H1 (cell line): ENCODE results near the gene KRT78. TPM values are rescaled to one million over a fixed set of nuclear protein-coding genes. Genes with fewer than 3 reads are reported as not detected.

Experiments used
- ASH2L ChIP-seq: fragments of 200-600, 300-600 bp; sonication (generic); IDR thresholded peaks from one replicate; pipeline ENCODE4 v1.7.1; 2017; ENCODE audit warnings: low read length
- CHD1 ChIP-seq: IDR thresholded peaks from 2 replicates; pipeline ENCODE4 v1.6.1; 2012; ENCODE audit warnings: low read depth, low read length, improper control_type of control experiment
- CHD7 ChIP-seq: fragments of 300-600 bp; sonication (generic); IDR thresholded peaks from 2 replicates; pipeline ENCODE4 v1.7.1; 2012; ENCODE audit warnings: low read length, moderate library complexity, mild to moderate bottlenecking, inconsistent platforms; ENCODE audit not compliant: insufficient replicate concordance
- CREB1 ChIP-seq: IDR thresholded peaks from 2 replicates; pipeline ENCODE4 v1.6.1; 2012; ENCODE audit warnings: inconsistent platforms
- CTBP2 ChIP-seq: IDR thresholded peaks from 2 replicates; pipeline ENCODE4 v1.7.0; 2011; ENCODE audit warnings: borderline replicate concordance, mild to moderate bottlenecking, moderate library complexity, mixed read lengths, low read length; ENCODE audit not compliant: insufficient read depth, insufficient read length
- NANOG ChIP-seq: IDR thresholded peaks from 2 replicates; pipeline ENCODE4 v1.6.1; 2011; ENCODE audit warnings: low read length, low read depth, mild to moderate bottlenecking, inconsistent platforms; ENCODE audit not compliant: insufficient read depth, poor library complexity, severe bottlenecking
- TAF7 ChIP-seq: optimal IDR thresholded peaks from 2 replicates; pipeline ENCODE3; 2011; ENCODE audit warnings: low read depth, mild to moderate bottlenecking, inconsistent platforms, low read length, moderate library complexity, borderline replicate concordance
- polyA plus RNA-seq, 7 experiments: library from polyadenylated mRNA; depleted of rRNA in 3 of 7; stranded (reverse) in 5 of 7; unstranded in 2 of 7; fragments of >200 nt in 5 of 7; fragments of 200-250 nt in 2 of 7; gene quantifications; 1 replicate in 5 of 7; 2 replicates in 1 of 7; 4 replicates in 1 of 7; pipeline versions ENCODE4 v1.2.1 to v1.2.3, GENCODE V29; 2011 to 2013; ENCODE audit warnings: missing spikeins in 2 of 7, mixed read lengths in 2 of 7
- total RNA-seq: library from RNA; stranded (reverse); fragmentation: NEBNext Ultra II Directional; extraction: Animal tissue kit (Norgen Biotek cat#: 25700); gene quantifications from 2 replicates; pipeline ENCODE4 v1.2.1, GENCODE V29; 2021

Gene KRT78
- total and polyA plus RNA-seq, 2 of the 8 experiments (the other 6 are each of a cell fraction or from before 2014, with no cell fraction given) = not detected

- TF ChIP-seq CHD7 = no peak
- TF ChIP-seq ASH2L = peak; percentile 12
- TF ChIP-seq CTBP2 = no peak
- no peak for TF ChIP-seq NANOG
- peak; percentile 40 for TF ChIP-seq TAF7
- TF ChIP-seq CREB1 = no peak
- TF ChIP-seq CHD1 = no peak
Observed at GRCh38 chr12:52879394-52880351, 30.9 kb upstream of the KRT78 start (continued).
